Endothelial cell of umbilical vein (primary cell): ENCODE measurements around the gene MBTPS1. TPM values are rescaled to one million over a fixed set of nuclear protein-coding genes. Genes with fewer than 3 reads are reported as not detected.

ENCODE experiments used
- BruUV-seq: library from RNA; stranded (reverse); fragments of 400-500 nt; replicated peaks from 2 replicates; lab custom pipeline; 2021; lab: Mats Ljungman, UMichigan
- CTCF ChIA-PET: fragments of 300-600, 350-600 bp; sonication (Branson Sonifier 250); formaldehyde crosslinking; loops from one replicate; lab custom pipeline; 2021; ENCODE audit warnings: antibody characterized with exemption, inconsistent platforms; lab: Charles Lee
- POLR2A ChIA-PET: fragments of 300-600, 350-600 bp; sonication (Branson Sonifier 250); formaldehyde crosslinking; loops from one replicate; lab custom pipeline; 2021; ENCODE audit warnings: antibody characterized with exemption, inconsistent platforms; lab: Charles Lee
- DNase-seq: peaks from one replicate; pipeline ENCODE4 v3.0.0-alpha.2; 2011; ENCODE audit warnings: low read depth, low spot score
- FAIRE-seq: peaks from 2 replicates; lab custom pipeline; 2011; peaks lifted over from hg19 to GRCh38; lab: Jason Lieb, UNC
- H2AFZ ChIP-seq: 2 replicates; pipeline ENCODE4 v1.6.0; 2012; ENCODE audit warnings: low read depth, low read length, control low read depth, inconsistent platforms
- H3K27ac ChIP-seq: 2 replicates; pipeline ENCODE4 v1.5.1; 2011; ENCODE audit warnings: low read depth, mild to moderate bottlenecking, control low read depth, low read length, moderate library complexity; ENCODE audit not compliant: insufficient read depth
- H3K27me3 ChIP-seq, 2 experiments: 2 replicates each; pipeline versions ENCODE4 v1.6.0 to v1.6.1; 2011; ENCODE audit warnings: low read length in 2 of 2, mixed read lengths in 1 of 2; ENCODE audit not compliant: control insufficient read depth in 2 of 2, insufficient read depth in 2 of 2
- H3K36me3 ChIP-seq, 2 experiments: 2 replicates in 1 of 2; 3 replicates in 1 of 2; pipeline ENCODE4 v1.5.1; 2011; ENCODE audit warnings: low read length in 2 of 2, mild to moderate bottlenecking in 1 of 2, moderate library complexity in 1 of 2; ENCODE audit not compliant: control insufficient read depth in 2 of 2, insufficient read depth in 2 of 2; ENCODE audit errors: extremely low read depth in 1 of 2
- H3K4me1 ChIP-seq: 3 replicates; pipeline ENCODE4 v1.5.1; 2011; ENCODE audit warnings: mild to moderate bottlenecking, low read length; ENCODE audit not compliant: control insufficient read depth, insufficient read depth; ENCODE audit errors: extremely low read depth
- H3K4me2 ChIP-seq: 2 replicates; pipeline ENCODE4 v1.6.1; 2011; ENCODE audit warnings: low read length, control low read depth, mixed read lengths; ENCODE audit not compliant: insufficient read depth
- H3K4me3 ChIP-seq, 3 experiments: fragments of 200-600 bp in 1 of 3; sonication (generic), shearing (Covaris generic) in 1 of 3; replicated peaks in 1 of 3; 2 replicates each; pipeline ENCODE4 v1.5.1; 2011 to 2016; ENCODE audit warnings: control low read depth in 3 of 3, low read length in 3 of 3, mild to moderate bottlenecking in 2 of 3, inconsistent platforms in 1 of 3, low read depth in 1 of 3, moderate library complexity in 1 of 3; ENCODE audit not compliant: insufficient read depth in 1 of 3
- H3K79me2 ChIP-seq: 2 replicates; pipeline ENCODE4 v1.6.0; 2012; ENCODE audit warnings: low read length, inconsistent platforms; ENCODE audit not compliant: control insufficient read depth, insufficient read depth
- H3K9ac ChIP-seq: replicated peaks from 2 replicates; pipeline ENCODE3; 2011; ENCODE audit warnings: low read length, control low read depth; ENCODE audit not compliant: insufficient read depth; ENCODE audit errors: extremely low read depth
- H3K9me1 ChIP-seq: replicated peaks from 3 replicates; pipeline ENCODE4 v1.6.0; 2011; ENCODE audit warnings: mild to moderate bottlenecking, low read length; ENCODE audit not compliant: control insufficient read depth, insufficient read depth; ENCODE audit errors: extremely low read depth
- H3K9me3 ChIP-seq: replicated peaks from 2 replicates; pipeline ENCODE4 v1.5.1; 2012; ENCODE audit warnings: low read length, inconsistent platforms; ENCODE audit not compliant: control insufficient read depth, insufficient read depth
- H4K20me1 ChIP-seq: replicated peaks from 2 replicates; pipeline ENCODE3; 2011; ENCODE audit warnings: mild to moderate bottlenecking, low read length; ENCODE audit not compliant: control insufficient read depth, insufficient read depth; ENCODE audit errors: extremely low read depth
- CTCF ChIP-seq, 2 donors: IDR thresholded peaks; 1 replicate in 1 of 2; 2 replicates in 1 of 2; pipeline ENCODE4 v1.5.1; 2011; ENCODE audit warnings: low read length in 2 of 2, mild to moderate bottlenecking in 2 of 2, moderate library complexity in 2 of 2, control low read depth in 1 of 2, inconsistent platforms in 1 of 2, low read depth in 1 of 2; ENCODE audit not compliant: insufficient read depth in 1 of 2; ENCODE audit errors: extremely low read depth in 1 of 2
- POLR2AphosphoS5 ChIP-seq: IDR thresholded peaks from 2 replicates; pipeline ENCODE4 v1.6.1; 2012; ENCODE audit warnings: low read depth, mild to moderate bottlenecking, control low read depth, low read length, moderate library complexity; ENCODE audit not compliant: insufficient read depth
- dilution Hi-C: fragments of 300-500 bp; cut with MboI; formaldehyde crosslinking; loops from one replicate; pipeline ENCODE4 v1.15.0; 2019; ENCODE audit warnings: low sequenced_read_pairs; ENCODE audit not compliant: extremely low pct_ligation_motif_present
- intact Hi-C: fragments of 100-400 bp; cut with micrococcal nuclease; formaldehyde crosslinking; loops from one replicate; pipeline ENCODE4 v1.10.0; 2022
- polyA plus RNA-seq, 4 experiments: library from polyadenylated mRNA; depleted of rRNA in 3 of 4; stranded (reverse) in 3 of 4; unstranded in 1 of 4; fragments of >200 nt; gene quantifications; 2 replicates each; pipeline versions ENCODE4 v1.2.1 to v1.2.3, GENCODE V29; 2011 to 2012; ENCODE audit warnings: missing spikeins in 1 of 4
- total RNA-seq: library from RNA; stranded (reverse); gene quantifications from 2 replicates; pipeline ENCODE4 v1.2.3, GENCODE V29; 2021

MBTPS1 gene
- total and polyA plus RNA-seq, 2 donors (not counting 3 experiments of a cell fraction or from before 2014, with no cell fraction given) = 82.3 to 99.6 TPM

- H3K9ac ChIP-seq = no peak overlapping the region
- H3K4me3 ChIP-seq = no peak overlapping the region
- dilution Hi-C loops = no loop called here
- ChIA-PET POLR2A (no interaction called here), CTCF (interaction anchor here (0.6 to 2.5 kb wide), 25 partner anchors 9 to 223 kb away, joined by 3 to 21 read pairs (median 5); partner anchors contain the start of genes ADAD2, DNAAF1, HSDL1 and MBTPS1)
- no peaks in the 10 kb centered on the region for H4K20me1 ChIP-seq
- H3K9me3 ChIP-seq = no peaks in the 10 kb centered on the region
- intact Hi-C loops = loop anchor here (1.0 kb wide), 2 partner anchors 91 to 103 kb away; partner anchors contain the start of gene TAF1C
- H2AFZ ChIP-seq = no peak overlapping the region
- no peaks in the 10 kb centered on the region for H3K27me3 ChIP-seq
- no peak overlapping the region for H3K4me2 ChIP-seq
- H3K27ac ChIP-seq = no peak overlapping the region
- TF ChIP-seq POLR2AphosphoS5 (no peak), CTCF (IDR thresholded peaks at IDR 0.05; ENCODE audit: extremely low read depth in 1 of 2, insufficient read depth in 1 of 2, low read depth in 1 of 2, low read length in 2 of 2) (peak; percentile 71 to 87)
- DNase-seq = peak; percentile 66
- no TSS peak for BruUV-seq
- H3K4me1 ChIP-seq = no peaks in the 10 kb centered on the region
- no peaks in the 10 kb centered on the region for H3K79me2 ChIP-seq
- H3K36me3 ChIP-seq = peaks cover 17 to 50% of the 10 kb centered on the region in 2 experiments
- FAIRE-seq = peak; percentile 75
- H3K9me1 ChIP-seq = no peaks in the 10 kb centered on the region
Observed at GRCh38 chr16:84084570-84085270, 32.0 kb downstream of the MBTPS1 start.
